D721Med (cell line): ENCODE measurements around the gene SLC41A2.

Experiments
- DNase-seq: peaks from one replicate; pipeline ENCODE4 v3.0.0; 2011; ENCODE audit warnings: low spot score; ENCODE audit not compliant: insufficient read length
- FAIRE-seq: peaks from 2 replicates; lab custom pipeline; 2011; peaks lifted over from hg19 to GRCh38; lab: Jason Lieb, UNC
- CTCF ChIP-seq: IDR thresholded peaks from 2 replicates; pipeline ENCODE4 v1.5.1; 2012; ENCODE audit warnings: mild to moderate bottlenecking, control low read depth; ENCODE audit not compliant: insufficient read depth; ENCODE audit errors: missing control alignments

The SLC41A2 gene

GRCh38 chr12:104939089-104939488 is 19.0 kb downstream of the SLC41A2 start:
- TF ChIP-seq CTCF, result no peak

GRCh38 chr12:104938371-104938770 is 19.7 kb downstream of the SLC41A2 start:
- FAIRE-seq, result no peak
- no peak for TF ChIP-seq CTCF
- DNase-seq, result no peak

More at GRCh38 chr12:104939089-104939488, 19.0 kb downstream of the SLC41A2 start:
- FAIRE-seq, result no peak
- no peak for DNase-seq

- no peak for TF ChIP-seq CTCF
- FAIRE-seq (no peak), DNase-seq (no peak)
These were observed 22.2 kb downstream of the SLC41A2 start for GRCh38 chr12:104935886-104936285.

GRCh38 chr12:104933778-104934177 is 24.3 kb downstream of the SLC41A2 start:
- no peak for TF ChIP-seq CTCF
- FAIRE-seq (no peak), DNase-seq (no peak)

- FAIRE-seq (no peak), DNase-seq (no peak)
- TF ChIP-seq CTCF, result no peak
These were observed 25.0 kb downstream of the SLC41A2 start for GRCh38 chr12:104933128-104933527.

- FAIRE-seq (no peak), DNase-seq (no peak)
- no peak for TF ChIP-seq CTCF
These were observed 27.4 kb downstream of the SLC41A2 start for GRCh38 chr12:104930388-104931326.

- no peak for TF ChIP-seq CTCF
- FAIRE-seq (no peak), DNase-seq (no peak)
These were observed 28.1 kb downstream of the SLC41A2 start for GRCh38 chr12:104929977-104930376.
